ENCODE measurements around the gene HOXB3.
"Not testable (repeated sequence)": the region's sequence is repeated elsewhere in the genome, so short reads cannot be mapped to it uniquely, and the experiment has no call there.

HOXB3 gene

DNA sequence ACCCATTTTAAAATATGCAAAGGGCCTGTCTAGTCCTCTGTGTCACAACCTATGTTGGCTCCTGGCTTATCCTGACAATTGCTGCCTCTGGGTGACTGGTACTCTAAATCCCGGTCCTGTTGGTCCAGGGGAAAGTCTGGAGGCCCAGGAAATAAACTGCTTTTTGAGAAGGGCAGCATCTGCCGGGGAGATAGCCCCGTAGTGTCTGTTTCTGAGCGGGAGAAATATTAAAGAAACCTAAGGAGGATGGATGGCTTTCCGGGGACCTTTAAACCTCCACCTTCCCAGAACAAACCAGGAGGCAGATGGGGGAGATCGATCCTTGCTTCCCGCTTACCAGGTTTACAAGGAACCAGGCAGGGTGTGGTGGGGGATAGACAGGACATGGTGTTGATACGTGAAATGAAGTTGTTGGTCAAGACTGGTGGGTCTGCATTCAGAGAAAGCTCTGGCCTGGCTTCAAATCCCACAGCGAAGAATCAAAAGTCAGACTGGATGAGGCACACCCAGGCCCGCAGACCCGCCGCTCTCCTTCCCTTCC lies 48.9 kb downstream of the HOXB3 start:
- H3K4me3 ChIP-seq (replicated peaks in 1 of 2; ENCODE audit: low read depth in 2 of 2, low read length in 2 of 2): peak overlapping the region; percentile 38 to 74
- DNase-seq (ENCODE audit: low read depth in 2 of 2): peak in 1 of 2 donors; percentile 48
- TF ChIP-seq, protein P1, sequence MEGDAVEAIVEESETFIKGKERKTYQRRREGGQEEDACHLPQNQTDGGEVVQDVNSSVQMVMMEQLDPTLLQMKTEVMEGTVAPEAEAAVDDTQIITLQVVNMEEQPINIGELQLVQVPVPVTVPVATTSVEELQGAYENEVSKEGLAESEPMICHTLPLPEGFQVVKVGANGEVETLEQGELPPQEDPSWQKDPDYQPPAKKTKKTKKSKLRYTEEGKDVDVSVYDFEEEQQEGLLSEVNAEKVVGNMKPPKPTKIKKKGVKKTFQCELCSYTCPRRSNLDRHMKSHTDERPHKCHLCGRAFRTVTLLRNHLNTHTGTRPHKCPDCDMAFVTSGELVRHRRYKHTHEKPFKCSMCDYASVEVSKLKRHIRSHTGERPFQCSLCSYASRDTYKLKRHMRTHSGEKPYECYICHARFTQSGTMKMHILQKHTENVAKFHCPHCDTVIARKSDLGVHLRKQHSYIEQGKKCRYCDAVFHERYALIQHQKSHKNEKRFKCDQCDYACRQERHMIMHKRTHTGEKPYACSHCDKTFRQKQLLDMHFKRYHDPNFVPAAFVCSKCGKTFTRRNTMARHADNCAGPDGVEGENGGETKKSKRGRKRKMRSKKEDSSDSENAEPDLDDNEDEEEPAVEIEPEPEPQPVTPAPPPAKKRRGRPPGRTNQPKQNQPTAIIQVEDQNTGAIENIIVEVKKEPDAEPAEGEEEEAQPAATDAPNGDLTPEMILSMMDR (IDR thresholded peaks at IDR 0.05; ENCODE audit: low read depth, low read length): no peak

DNA sequence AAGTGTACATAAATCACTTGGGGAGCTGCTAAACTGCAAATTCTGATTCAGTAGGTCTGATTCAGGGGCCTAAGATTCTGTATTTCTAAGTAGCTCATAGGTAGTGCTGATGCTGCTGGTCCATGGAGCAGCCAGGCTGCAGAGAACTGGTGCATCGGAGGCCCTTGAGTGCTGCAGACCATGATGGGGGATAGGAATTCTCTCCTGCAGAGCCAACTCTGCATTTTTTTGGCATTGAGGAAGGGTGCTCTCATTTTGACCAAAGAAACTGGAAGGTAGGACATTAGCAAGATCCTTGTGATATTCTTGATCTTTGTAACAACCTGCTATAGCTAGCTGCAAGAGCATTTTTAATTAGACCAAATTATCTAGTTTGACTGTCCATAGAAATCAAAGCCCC lies 49.8 kb downstream of the HOXB3 start:
- DNase-seq (ENCODE audit: low read depth in 2 of 2): no peak
- no peak overlapping the region for H3K4me3 ChIP-seq (replicated peaks in 1 of 2; ENCODE audit: low read depth in 2 of 2, low read length in 2 of 2)
- TF ChIP-seq, protein P1 (IDR thresholded peaks at IDR 0.05; ENCODE audit: low read depth, low read length): no peak

DNA sequence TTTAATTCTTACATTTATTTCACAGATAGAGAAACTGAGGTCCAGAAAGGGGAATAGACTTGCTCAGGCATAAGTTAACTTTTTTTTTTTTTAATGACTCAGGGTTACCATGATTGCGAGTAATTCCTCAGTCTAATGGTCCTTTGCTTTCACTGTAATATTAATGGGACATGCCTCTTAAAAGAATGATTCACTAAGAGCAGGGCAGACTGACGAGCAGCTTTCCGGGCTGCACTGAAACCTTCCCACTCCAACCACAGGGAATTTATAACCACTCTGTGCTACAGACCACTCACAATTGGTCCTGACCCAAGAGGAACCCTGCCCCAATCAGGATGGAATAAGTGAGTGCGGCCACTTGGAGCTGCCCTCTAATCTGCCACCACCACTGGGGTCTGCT lies 50.9 kb downstream of the HOXB3 start:
- peak; percentile 51 to 82 for DNase-seq (ENCODE audit: low read depth in 2 of 2)
- no peak overlapping the region for H3K4me3 ChIP-seq (replicated peaks in 1 of 2; ENCODE audit: low read depth in 2 of 2, low read length in 2 of 2)
- TF ChIP-seq, protein P1 (IDR thresholded peaks at IDR 0.05; ENCODE audit: low read depth, low read length): no peak

DNA sequence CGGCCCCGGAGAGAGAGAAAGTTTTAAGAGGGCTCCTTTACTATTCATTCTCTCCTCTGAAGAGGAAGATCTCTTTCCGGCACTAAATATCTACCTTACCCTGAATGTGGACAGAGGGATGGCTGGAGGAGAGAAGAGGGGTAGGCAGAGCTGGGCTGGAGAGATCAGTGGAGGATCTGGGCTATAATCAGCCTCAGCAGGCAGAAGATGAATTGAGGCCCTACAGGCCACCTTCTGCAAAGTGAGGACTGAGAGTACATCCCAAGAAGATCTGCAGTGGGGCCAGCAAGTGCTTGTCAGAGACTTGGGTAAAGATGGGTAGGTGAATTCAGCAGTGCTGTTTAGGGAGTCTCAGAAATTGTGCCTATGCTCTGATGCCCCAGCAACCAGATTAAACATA lies 52.7 kb downstream of the HOXB3 start:
- H3K4me3 ChIP-seq (replicated peaks in 1 of 2; ENCODE audit: low read depth in 2 of 2, low read length in 2 of 2): no peak overlapping the region
- TF ChIP-seq, protein P1 (IDR thresholded peaks at IDR 0.05; ENCODE audit: low read depth, low read length): no peak
- DNase-seq (ENCODE audit: low read depth in 2 of 2): no peak

DNA sequence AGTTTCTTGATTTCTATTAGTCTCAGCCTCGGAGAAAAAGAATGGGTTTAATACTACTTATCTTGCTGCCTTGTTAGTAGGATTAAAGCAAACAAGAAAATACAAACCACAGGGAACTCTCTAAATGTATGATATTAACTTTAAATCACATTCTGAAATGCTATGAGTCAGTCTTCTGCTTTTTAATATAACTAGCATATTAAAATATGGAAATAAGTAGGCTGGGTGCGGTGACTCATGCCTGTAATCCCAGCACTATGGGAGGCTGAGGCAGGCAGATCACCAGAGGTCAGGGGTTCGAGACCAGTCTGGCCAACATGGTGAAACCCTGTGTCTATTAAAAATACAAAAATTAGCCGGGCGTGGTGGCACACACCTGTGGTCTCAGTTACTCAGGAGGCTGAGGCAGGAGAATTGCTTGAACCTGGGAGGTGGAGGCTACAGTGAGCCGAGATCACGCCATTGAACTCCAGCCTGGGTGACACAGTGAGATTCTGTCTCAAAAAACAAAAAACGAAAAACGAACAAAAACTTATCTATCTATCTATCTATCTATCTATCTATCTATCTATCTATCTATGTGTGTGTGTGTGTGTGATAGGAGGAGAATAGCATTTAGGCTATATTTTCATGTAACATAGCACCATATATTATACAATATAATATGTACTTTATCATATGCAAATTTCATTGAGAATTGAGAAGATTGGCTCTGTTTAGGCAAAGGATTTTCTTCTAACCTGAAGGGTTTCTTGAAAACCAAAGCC lies 54.1 kb downstream of the HOXB3 start:
- H3K4me3 ChIP-seq (replicated peaks in 1 of 2; ENCODE audit: low read depth in 2 of 2, low read length in 2 of 2); DNase-seq (ENCODE audit: low read depth in 2 of 2): not testable (repeated sequence)

DNA sequence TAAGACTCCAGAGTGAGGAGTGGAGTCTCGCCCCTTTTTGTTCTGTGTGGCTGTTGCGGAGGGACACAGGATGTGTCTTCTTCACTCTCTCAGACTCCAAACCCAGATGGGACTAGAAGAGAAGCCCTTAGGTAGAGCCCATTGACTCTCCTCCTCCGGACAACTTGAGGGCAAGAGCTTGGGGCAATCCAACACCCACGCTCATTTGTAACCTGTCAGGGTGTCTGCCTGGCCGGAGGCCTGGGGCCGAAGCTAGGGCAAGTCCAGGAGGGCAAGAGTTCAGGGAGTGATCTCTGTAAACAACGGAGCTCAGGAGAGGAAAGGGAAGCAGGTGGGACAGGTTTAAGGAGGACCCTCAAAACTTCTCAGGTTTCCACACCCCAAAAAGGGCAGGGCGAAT lies 57.8 kb downstream of the HOXB3 start:
- no peak overlapping the region for H3K4me3 ChIP-seq (replicated peaks in 1 of 2; ENCODE audit: low read depth in 2 of 2, low read length in 2 of 2)
- TF ChIP-seq, protein P1 (IDR thresholded peaks at IDR 0.05; ENCODE audit: low read depth, low read length): no peak
- DNase-seq (ENCODE audit: low read depth in 2 of 2): no peak

DNA sequence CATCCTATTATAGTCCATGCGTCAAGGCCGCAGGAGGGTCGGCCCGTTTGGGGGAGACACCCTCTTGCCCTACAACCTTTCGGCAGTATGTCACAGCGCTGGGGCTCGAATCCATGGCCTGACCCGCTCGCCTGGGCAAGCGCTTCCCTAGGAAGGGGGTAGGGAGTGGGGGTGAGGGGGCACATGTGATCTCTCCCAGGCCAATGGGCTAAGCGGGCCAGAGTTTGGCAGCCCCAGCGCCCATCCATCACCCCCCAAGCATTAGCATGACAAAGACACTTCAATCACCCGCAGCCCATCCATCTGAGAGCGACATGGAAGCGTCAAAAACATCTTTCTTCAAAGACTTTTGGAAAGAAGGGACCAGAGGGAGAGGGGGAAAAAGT lies 59.2 kb downstream of the HOXB3 start, which contains the start of gene HOXB1:
HOXB1 (minus strand) TSS at position 125 of the 386 bp plus-strand sequence; CDS start at position 18, 107 bp downstream.
- H3K4me3 ChIP-seq (replicated peaks in 1 of 2; ENCODE audit: low read depth in 2 of 2, low read length in 2 of 2): no peak within 1 kb of the TSS
- TF ChIP-seq, protein P1 (IDR thresholded peaks at IDR 0.05; ENCODE audit: low read depth, low read length): no peak
- no peak for DNase-seq (ENCODE audit: low read depth in 2 of 2)
